GM15510 (cell line): ENCODE results near the gene TIGD6.

Experiments
- POLR2A ChIP-seq: IDR thresholded peaks from 3 replicates; pipeline ENCODE4 v1.6.1; 2011; ENCODE audit warnings: borderline replicate concordance; ENCODE audit not compliant: insufficient read length; ENCODE audit errors: extremely low read depth

The TIGD6 gene

DNA sequence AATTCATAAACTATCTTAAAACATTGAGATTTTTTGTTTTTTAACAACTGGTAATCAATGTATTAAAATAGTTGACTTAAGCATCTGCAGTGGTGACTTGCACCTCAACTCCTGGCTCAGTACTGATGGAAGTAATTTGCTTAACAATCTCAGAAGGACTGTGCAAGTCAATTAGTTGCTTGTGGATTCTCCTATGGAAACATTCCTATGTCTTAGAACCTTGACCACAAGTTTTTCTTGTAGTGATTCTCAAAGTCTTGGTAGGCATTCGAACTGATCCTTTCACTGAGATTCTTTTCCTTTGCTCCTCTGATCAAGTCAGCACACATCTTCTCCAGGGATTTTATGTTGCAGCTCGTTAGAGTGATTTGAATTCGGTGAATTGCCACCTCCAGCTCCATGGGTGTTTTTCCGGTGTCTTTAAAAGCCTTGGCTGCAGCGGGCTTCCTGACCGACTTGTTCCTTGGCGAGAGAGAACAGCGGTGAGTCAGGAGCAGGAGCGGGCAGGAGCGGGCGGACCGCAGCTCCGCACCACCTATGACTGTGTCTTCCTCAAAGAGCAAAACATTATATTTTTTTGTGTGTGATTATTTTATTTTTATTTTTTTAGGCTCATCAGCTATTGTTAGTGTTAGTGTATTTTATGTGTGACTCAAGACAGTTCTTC lies 21.2 kb upstream of the TIGD6 start:
- TF ChIP-seq POLR2A, result no peak

DNA sequence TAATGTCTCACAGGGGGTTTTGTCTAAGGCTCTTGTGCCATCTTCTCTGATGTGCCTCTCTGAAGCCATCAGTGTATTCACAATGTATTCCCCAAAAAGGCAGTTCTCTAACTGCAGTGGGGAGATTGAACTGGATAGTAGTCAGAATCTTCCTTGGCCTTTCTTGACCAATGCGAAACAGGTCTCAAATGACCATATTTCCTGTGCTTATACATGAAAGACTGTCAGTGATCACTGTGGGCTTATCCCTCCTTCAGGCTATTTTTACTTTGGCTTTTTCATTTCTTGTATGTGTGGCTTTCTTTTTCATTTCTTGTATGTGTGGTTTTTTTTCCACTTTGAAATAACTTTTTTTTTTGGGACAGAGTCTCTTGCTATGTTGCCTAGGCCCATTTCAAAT lies 19.8 kb upstream of the TIGD6 start:
- TF ChIP-seq POLR2A, result no peak

GRCh38 chr5:150017226-150018005 lies 17.0 kb upstream of the TIGD6 start:
- no peak for TF ChIP-seq POLR2A

GRCh38 chr5:150016537-150016936 lies 16.1 kb upstream of the TIGD6 start:
- TF ChIP-seq POLR2A, result no peak

GRCh38 chr5:150015415-150015814 lies 15.0 kb upstream of the TIGD6 start:
- TF ChIP-seq POLR2A, result no peak

GRCh38 chr5:150014456-150014855 lies 14.0 kb upstream of the TIGD6 start:
- no peak for TF ChIP-seq POLR2A

DNA sequence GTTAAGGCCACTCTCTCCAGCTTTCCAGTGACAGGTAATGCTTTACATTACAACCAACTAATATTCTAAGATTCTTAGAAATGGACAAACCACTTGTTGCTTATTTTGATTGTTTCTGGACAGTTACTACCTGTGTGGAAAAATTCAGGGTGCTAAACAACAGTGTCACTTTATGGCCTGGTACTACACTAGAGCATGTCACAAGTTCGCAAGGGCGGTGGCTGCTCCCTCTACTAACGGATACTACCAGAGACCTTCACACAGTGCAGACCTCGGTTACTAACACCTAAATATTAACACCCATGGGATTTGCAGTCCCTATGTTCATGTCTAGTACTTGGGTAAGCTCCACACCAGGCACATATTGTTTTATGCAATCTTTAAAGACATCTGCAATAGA lies 13.5 kb upstream of the TIGD6 start:
- TF ChIP-seq POLR2A, result no peak

DNA sequence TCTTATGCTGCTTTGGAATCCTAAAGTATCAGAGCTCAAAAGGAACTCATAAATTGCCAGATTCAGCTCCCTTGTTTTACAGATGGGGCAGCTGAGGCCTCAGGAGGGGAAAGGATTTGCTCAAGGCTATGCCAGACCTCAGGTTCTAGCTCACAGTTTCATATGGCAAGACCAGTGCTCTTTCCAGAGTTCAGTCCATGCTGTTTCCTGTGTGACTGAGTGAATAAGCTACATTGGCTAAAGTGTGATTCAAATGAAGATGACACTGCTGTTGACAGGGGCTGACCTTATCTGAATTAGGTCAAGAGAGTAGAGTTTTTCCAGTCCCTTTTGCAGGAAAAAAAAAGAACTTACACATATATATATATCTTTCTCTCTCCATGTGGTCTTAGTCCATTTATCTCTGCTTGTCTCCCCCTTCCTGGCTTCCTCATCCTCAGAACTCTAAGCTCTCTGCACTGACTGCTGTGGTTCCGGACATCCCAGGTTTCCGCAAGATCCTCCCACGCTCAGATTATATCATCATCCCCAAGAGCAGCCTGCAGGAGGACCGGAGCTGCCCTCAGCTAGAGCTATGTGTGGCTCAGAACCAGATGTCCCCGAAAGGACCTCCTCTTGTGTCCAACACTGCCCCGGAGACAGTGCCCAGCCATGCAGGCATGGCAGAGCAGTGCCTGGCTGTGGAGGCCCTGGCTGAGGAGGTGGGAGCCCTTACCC lies 9.4 kb upstream of the TIGD6 start:
- TF ChIP-seq POLR2A, result no peak

DNA sequence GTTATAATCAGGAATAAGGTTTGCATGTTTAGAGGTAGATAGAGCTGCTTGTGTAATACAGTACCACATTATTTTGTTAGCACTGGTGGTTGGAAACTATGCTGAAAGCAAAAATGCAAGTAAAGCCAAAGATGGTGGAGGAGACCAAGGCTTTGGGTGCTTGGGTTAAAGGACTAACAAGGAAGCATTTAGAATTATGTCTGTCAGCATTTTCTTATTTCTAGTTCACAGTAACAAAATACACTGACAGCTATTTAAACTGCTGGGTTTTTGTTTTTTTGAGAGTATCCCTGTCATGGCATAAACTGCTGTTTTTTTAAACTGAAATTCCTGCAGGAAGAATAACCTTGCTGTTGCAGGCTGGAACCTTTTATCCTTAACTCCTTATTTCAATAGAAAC lies 6.6 kb upstream of the TIGD6 start:
- TF ChIP-seq POLR2A, result no peak

- no peak for TF ChIP-seq POLR2A
These were observed 5.9 kb upstream of the TIGD6 start for GRCh38 chr5:150006318-150006717.

- no peak for TF ChIP-seq POLR2A
These were observed 1.4 kb upstream of the TIGD6 start for GRCh38 chr5:150001660-150002486.

- no peak for TF ChIP-seq POLR2A
These were observed 671 bp upstream of the TIGD6 start for GRCh38 chr5:150000990-150001659.

DNA sequence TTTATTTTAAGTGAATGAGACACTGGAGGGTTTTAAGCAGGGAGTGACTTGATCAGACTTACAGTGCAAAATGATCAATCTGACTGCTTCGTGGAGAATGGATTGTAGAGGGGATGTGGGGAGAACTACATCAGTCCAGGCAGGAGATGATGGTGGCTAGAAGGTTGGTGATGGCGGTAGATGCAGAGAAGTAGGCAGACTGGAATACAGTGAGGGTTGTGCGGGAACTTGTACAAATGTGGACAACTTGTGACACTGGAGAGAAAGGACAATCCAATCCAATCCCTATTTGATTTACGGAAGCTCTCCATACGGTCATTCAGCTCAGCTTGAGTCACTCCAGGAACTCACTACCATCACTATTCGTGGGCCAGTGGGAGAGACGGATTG lies 593 bp downstream of the TIGD6 start:
- TF ChIP-seq POLR2A, result no peak

- TF ChIP-seq POLR2A, result no peak
These were observed 1.1 kb downstream of the TIGD6 start for GRCh38 chr5:149999359-149999758.
